Smooth muscle cell (in vitro differentiated cells): ENCODE data around the gene ATP11B. TPM values are rescaled to one million over a fixed set of nuclear protein-coding genes. Genes with fewer than 3 reads are reported as not detected.
A peak's percentile ranks its signal among the peaks of the same experiment; 100 is the strongest.

Experiments used
- DNase-seq: peaks from one replicate; lab custom pipeline; 2025; ENCODE audit not compliant: unreplicated experiment; lab: John Stamatoyannopoulos, UW
- H2AFZ ChIP-seq: fragments of 200-600 bp; sonication (generic); 2 replicates; pipeline ENCODE4 v1.6.0; 2016; ENCODE audit warnings: antibody characterized with exemption, low read depth, mild to moderate bottlenecking
- H3F3A ChIP-seq: fragments of 200-600 bp; sonication (generic); 2 replicates; pipeline ENCODE4 v1.6.0; 2017; ENCODE audit warnings: antibody characterized with exemption, low read depth
- H3K27ac ChIP-seq: fragments of 200-600 bp; sonication (generic); 2 replicates; pipeline ENCODE4 v1.5.1; 2016; ENCODE audit warnings: low read depth, mild to moderate bottlenecking
- H3K27me3 ChIP-seq: fragments of 200-600 bp; sonication (generic); 2 replicates; pipeline ENCODE4 v1.6.1; 2016; ENCODE audit warnings: low read depth, mild to moderate bottlenecking
- H3K36me3 ChIP-seq: fragments of 200-600 bp; sonication (generic); 2 replicates; pipeline ENCODE4 v1.5.1; 2016; ENCODE audit warnings: low read depth
- H3K4me1 ChIP-seq: fragments of 200-600 bp; sonication (generic); 2 replicates; pipeline ENCODE4 v1.5.1; 2016; ENCODE audit warnings: low read depth
- H3K4me2 ChIP-seq: fragments of 200-600 bp; sonication (generic); 2 replicates; pipeline ENCODE4 v1.6.0; 2016; ENCODE audit warnings: mild to moderate bottlenecking
- H3K4me3 ChIP-seq: fragments of 200-600 bp; sonication (generic); 2 replicates; pipeline ENCODE4 v1.5.1; 2016; ENCODE audit warnings: mild to moderate bottlenecking
- H3K79me2 ChIP-seq: fragments of 200-600 bp; sonication (generic); 2 replicates; pipeline ENCODE4 v1.6.0; 2016; ENCODE audit warnings: low read depth, mild to moderate bottlenecking
- H3K9ac ChIP-seq: fragments of 200-600 bp; sonication (generic); 2 replicates; pipeline ENCODE4 v1.6.0; 2016; ENCODE audit warnings: low read depth
- H3K9me3 ChIP-seq: fragments of 200-600 bp; sonication (generic); replicated peaks from 2 replicates; pipeline ENCODE4 v1.5.1; 2016; ENCODE audit warnings: low read depth
- H4K20me1 ChIP-seq: fragments of 200-600 bp; sonication (generic); 2 replicates; pipeline ENCODE4 v1.6.0; 2016; ENCODE audit warnings: low read depth
- CTCF ChIP-seq: fragments of 200-600 bp; sonication (generic); IDR thresholded peaks from 2 replicates; pipeline ENCODE4 v1.5.1; 2017; ENCODE audit warnings: borderline replicate concordance, mild to moderate bottlenecking, antibody characterized with exemption; ENCODE audit not compliant: insufficient read depth, poor library complexity, severe bottlenecking
- WGBS: methylation state at CpG from one replicate; pipeline ENCODE4 v1.1.7; 2016; ENCODE audit warnings: low lambda C conversion rate; 5-methylcytosine and 5-hydroxymethylcytosine counted together
- polyA plus RNA-seq: library from polyadenylated mRNA; unstranded; fragments of >200 nt; fragmentation: Nextera tagmentation; extraction: Ambion mirVana; gene quantifications from 2 replicates; pipeline ENCODE4 v1.2.1, GENCODE V29; 2016
- total RNA-seq: library from RNA; depleted of rRNA; stranded (reverse); fragments of >200 nt; gene quantifications from 2 replicates; pipeline ENCODE4 v1.2.3, GENCODE V29; 2014

The ATP11B gene
- total and polyA plus RNA-seq, 2 experiments from 2014 or later = 12.0 to 48.7 TPM

DNA sequence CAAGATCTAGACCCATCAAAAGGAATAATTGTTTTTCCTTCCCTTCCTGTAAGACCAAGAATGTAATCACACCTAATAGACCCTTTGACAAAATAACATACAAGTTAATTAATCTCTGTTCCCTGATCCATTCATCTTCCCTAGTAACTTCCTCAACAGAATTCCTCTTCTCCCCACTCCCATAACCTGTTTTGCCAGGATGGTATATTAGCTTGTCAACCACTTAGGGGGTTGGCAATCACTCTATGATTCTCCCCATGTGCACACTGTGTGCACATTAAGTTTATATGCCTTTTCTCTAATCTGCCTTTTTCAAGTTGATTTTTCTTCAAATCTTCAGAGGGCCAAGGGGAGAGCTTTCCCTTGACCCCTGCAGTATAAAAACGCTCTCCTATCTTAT, 2.7 kb upstream of the ATP11B start:
- Histone ChIP-seq H2AFZ (no peak overlapping the region), H3K9me3 (no peaks in the 10 kb centered on the region), H3K36me3 (no peaks in the 10 kb centered on the region), H3K4me1 (peaks cover 12% of the 10 kb centered on the region), H3K9ac (no peak overlapping the region), H3K4me3 (no peak overlapping the region), H3K4me2 (no peak overlapping the region), H3K79me2 (peaks cover 13% of the 10 kb centered on the region), H3K27ac (no peak overlapping the region), H3F3A (peaks cover 3% of the 10 kb centered on the region), H3K27me3 (peaks cover 7% of the 10 kb centered on the region), H4K20me1 (peaks cover 11% of the 10 kb centered on the region)
- no peak for TF ChIP-seq CTCF
- 85% methylated on average over 1 of the region's 1 CpG for WGBS
- DNase-seq = no peak

DNA sequence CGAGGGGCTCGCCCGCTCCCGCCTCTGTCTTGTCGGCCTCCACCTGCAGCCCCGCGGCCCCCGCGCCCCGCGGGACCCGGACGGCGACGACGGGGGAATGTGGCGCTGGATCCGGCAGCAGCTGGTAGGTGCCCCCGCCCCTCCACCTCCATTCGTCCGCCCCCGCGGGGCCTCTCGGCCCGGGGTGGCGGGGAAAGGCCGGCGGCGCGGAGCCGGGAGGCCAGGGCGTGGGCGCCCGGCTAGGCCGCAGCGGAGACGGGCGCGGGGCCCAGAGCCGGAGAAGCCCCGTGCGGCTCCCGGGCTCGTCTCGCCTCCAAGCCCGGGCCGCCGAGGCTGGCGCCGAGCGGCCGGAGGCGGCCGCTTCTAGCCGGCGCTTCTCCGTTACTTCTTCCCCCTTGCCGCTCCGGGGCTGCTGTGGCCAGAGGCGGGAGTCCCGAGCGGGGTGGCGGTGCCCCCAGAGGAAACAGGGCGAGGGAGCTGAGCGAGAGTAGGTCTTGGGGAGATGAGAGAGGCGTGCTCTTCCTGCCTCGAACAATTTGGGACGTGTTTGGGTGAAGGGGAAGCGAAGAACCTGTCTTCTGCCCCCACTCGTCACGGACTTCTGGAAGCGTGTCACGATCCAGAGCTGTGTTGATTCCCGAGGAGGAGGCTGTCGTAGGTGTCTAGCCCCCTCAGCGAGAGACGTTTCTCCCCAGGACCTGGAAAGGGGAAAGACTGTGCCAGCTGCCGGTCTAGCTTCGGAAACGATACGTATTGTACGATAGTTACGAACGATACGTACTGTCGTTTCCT, 555 bp downstream of the ATP11B start:
- H3K9me3 ChIP-seq = no peaks in the 10 kb centered on the region
- H3K4me1 ChIP-seq = peaks cover 16% of the 10 kb centered on the region
- H3K4me2 ChIP-seq = peak overlapping the region; percentile 98
- under 1% methylated on average over 60 of the region's 86 CpGs for WGBS
- H3K27me3 ChIP-seq = peaks cover 7% of the 10 kb centered on the region
- DNase-seq = peak; percentile 65
- no peak for TF ChIP-seq CTCF
- H4K20me1 ChIP-seq = peaks cover 41% of the 10 kb centered on the region
- peak overlapping the region; percentile 96 for H3K4me3 ChIP-seq
- peak overlapping the region; percentile 94 for H3K9ac ChIP-seq
- peak overlapping the region; percentile 88 for H3K27ac ChIP-seq
- peaks cover 3% of the 10 kb centered on the region for H3F3A ChIP-seq
- H3K36me3 ChIP-seq = no peaks in the 10 kb centered on the region
- H3K79me2 ChIP-seq = peaks cover 45% of the 10 kb centered on the region
- H2AFZ ChIP-seq = peak overlapping the region; percentile 74

DNA sequence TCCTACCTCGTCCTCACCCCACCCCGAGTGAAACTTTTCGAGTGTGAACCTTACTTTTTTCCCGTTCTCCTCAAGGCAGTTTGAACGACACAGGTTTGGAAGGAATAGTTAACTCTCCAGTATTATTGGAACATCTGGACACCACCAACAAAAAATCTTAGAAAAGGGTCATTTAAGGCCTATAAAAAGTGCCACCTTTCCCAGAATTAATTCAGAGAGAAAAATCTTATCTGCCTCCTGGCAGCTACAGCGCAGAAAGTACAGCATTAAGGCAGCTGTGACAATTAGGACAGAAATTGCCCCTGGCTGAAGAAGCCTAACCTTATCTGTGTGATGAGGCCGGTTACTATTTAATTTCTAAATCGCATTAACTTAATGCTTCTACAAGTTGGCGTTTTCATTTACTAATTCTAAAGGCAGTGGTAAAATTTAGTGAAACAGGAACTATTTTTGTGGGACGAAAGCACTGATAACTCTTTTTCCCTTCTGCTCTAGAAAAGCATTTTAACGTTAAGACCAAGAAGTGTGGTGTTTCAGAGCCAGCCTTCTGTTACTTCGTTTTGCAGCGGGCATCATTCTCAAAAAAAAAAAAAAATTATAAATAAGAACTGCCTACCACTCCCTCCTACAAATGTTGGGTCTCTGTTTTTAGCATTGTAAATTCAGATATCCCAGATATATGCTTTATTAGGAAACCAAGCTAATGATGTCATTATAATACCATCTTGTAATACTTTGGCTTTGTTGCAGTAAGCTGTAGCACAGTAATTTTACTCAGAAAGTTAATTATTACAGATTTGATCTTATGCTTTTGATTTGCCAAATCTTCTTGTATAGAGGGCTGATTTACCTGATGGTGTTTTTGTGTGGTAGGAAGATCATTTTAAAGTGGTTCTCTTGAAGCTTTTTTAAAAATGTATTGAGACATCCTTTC, 1.4 kb downstream of the ATP11B start:
- Histone ChIP-seq H3K4me1 (peaks cover 16% of the 10 kb centered on the region), H3K4me2 (peak overlapping the region; percentile 98), H3K9ac (peak overlapping the region; percentile 94), H3K27me3 (peaks cover 4% of the 10 kb centered on the region), H4K20me1 (peaks cover 50% of the 10 kb centered on the region), H3K4me3 (peak overlapping the region; percentile 96), H3K36me3 (no peaks in the 10 kb centered on the region), H2AFZ (peak overlapping the region; percentile 74), H3K9me3 (no peaks in the 10 kb centered on the region), H3K79me2 (peaks cover 54% of the 10 kb centered on the region), H3K27ac (peak overlapping the region; percentile 88), H3F3A (peaks cover 3% of the 10 kb centered on the region)
- WGBS = 7% methylated on average over 13 of the region's 13 CpGs
- DNase-seq = no peak
- TF ChIP-seq CTCF = no peak
